Superior temporal gyrus (tissue), 1 donor: ENCODE measurements around the gene BCOR.
A peak's percentile ranks its signal among the peaks of the same experiment; 100 is the strongest.

Experiments
- DNase-seq: peaks from one replicate; pipeline ENCODE4 v3.0.0-alpha.2; 2016; ENCODE audit errors: extremely low spot score

BCOR gene

GRCh38 chrX:40097504-40098263 is at the start of gene BCOR:
Gene BCOR, minus strand, starts transcription at chrX:40097958. Its CDS starts 20,029 bp downstream, at chrX:40077929.
- DNase-seq, result peak; percentile 59

DNA sequence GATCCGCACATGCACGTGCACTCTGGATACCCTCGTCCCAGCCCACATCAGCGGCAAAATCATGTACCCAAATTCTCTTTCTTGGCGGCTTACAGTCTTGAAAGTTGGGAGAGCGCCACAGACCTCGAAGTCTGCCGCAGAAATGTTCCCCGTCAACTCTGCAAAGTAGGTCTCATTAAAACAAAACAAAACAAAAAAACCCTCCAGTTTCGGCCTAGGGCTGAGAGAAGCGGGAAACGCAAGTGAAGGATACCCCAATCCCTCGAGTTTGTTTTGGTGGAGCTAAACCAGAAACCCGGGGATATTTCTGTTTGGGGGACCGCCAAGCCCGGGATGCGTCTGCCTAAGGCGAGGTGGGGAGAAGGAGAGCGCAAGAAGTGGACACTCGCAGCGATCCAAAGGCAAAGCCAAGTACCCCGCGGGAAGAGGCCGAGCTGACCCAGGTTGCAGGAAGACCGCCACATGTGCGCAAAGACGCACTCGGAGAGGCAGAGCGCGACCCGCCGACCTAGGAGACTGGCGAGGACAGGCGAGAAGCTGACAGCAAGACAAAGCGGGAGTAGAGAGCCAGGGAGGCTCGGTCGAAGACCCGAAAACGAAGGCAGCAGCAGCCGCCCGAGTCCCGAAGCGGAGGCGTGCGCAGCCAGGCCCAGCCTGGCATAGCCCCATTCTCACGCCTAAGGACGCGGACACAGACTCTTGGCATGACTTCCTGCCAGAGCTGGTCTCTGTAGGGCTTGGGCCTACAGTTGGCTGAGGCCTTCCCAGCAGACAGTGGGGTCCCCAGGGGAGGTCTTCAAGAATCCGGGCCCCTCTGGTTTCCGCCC is 49.6 kb upstream of the BCOR start:
- no peak for DNase-seq

DNA sequence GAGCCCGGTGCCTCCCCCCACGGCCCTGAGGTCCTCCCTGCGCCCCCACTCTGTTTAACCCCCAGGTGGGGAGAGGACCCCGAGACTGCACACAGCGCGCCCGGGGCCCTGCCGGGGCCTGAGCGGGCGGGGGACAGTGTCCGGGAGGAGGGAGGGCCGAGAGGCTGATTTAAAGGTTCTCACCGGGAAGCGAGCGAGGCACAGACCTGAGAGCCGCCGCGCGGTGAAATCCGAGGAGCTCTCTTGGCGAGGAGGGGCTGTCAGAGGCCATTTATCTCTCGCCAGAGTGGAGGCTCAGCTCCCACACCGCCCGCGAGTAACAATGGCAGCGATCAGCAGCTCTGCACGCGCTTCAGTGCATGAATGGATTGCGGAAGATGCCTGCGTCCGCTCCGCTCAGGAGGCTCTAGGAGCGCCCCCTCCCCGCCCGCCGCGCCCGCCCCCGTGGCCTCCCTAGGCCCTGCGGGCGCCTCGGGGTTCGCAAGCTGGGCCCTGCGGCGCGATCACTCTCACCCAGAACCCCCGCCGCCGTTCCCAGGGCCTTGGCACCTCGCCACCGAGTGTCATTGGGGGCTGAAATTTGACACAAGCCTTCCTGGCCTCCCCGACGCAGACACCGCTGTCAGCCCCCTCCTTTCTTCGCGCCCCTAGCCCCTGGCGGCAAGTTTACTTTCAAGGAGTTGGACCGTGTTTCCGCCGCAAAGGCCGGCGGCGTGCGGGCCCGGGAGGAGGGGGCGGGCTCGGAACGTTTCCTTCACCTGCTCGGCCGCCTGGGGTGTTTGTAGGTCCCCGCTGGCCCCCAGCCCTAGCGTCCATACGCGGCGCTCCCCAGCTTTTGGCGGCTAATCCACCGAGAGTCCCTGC is 48.7 kb upstream of the BCOR start:
- DNase-seq, result no peak

DNA sequence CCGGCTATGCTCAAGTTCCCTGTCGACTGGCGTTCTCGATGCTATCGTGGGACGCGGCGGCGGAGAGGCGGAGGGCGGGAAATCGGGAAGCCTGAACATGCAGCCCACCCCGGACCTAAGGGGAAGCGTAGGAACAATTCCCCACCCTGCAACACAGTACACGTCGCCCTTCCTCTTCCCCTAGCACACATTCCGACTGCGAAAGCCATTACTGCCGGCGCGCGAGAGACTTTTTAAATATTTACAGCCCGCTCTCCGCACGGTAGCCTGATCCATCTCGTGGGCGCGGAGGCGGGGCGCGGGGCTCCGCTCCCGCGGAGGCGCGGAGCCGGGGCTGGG is 48.1 kb upstream of the BCOR start:
- no peak for DNase-seq

GRCh38 chrX:40145001-40145922 is 47.5 kb upstream of the BCOR start:
- no peak for DNase-seq

DNA sequence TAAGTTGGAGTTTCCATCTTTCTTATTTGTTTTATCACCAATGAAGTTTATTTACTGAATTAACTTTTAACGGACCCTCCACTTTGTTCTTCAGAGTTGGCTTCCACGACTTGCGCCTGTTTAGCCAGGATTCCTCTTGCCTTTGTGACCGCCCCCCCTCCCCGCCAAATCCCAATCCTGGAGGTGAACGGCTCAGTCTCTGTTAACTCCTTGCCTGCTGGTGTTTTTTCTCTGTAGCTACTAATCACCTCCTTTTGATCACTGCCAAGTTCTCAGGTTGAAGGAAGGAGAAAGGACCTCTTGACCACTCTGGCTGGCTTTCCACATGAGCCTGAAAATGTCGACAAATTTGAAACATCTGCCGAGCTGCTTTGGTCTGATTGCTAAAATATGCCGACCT is 46.8 kb upstream of the BCOR start:
- no peak for DNase-seq

- DNase-seq, result no peak
These were observed 46.2 kb upstream of the BCOR start for GRCh38 chrX:40143987-40144386.

- DNase-seq, result no peak
These were observed 45.2 kb upstream of the BCOR start for GRCh38 chrX:40143001-40143400.

- no peak for DNase-seq
These were observed 44.7 kb upstream of the BCOR start for GRCh38 chrX:40142417-40142816.

GRCh38 chrX:40140706-40141499 is 43.1 kb upstream of the BCOR start:
- DNase-seq, result no peak

DNA sequence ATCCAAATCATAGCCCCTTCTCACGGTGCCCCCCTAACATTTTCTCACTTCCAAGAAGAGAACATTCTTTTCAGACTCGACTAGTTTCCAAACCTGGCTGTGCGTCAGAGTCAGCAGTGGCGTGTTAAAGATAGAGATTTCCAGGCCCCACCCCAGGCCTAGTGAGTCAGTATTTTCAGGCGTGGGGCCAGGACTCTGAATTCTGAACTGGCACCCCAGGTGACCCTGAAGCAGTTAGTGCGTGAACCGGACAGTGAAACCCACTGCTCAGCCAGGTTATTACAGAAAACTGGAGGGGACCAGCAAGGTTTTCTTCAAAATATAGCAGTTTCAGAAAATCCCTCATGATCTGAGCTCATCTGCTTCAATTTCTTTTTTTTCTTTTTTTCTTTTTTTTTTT is 35.0 kb upstream of the BCOR start:
- DNase-seq, result no peak

DNA sequence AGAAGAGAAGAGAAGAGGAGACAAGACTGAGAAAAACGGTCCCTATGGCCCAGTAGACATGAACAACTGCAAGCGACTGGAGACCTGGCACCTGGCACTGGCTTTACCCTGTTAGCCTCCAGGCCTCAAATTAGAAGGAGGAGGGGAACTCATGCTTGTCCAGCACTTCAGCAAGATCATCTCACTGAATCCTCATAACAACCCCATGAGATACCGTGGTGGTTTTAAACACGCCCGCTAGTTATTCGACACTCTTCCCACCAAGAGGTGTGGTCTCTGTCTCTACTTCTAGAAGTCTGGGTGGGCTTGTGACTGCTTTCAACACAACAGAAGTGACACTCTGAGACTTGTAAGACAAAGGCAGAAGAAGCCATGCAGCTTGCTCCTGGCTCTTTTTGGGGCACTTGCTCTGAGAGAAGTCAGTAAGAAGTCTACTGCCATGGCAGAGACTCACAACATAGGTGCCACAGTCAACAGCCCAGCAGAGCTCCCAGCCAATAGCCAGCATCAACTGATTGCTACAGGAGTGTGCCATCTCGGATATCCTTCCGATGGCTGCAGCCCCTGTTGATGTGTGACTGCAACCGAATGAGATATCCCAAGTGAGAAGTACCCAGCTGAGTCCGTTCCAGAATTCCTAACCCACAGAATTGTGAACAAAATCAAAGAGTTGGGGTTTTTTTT is 34.0 kb upstream of the BCOR start:
- DNase-seq, result no peak

DNA sequence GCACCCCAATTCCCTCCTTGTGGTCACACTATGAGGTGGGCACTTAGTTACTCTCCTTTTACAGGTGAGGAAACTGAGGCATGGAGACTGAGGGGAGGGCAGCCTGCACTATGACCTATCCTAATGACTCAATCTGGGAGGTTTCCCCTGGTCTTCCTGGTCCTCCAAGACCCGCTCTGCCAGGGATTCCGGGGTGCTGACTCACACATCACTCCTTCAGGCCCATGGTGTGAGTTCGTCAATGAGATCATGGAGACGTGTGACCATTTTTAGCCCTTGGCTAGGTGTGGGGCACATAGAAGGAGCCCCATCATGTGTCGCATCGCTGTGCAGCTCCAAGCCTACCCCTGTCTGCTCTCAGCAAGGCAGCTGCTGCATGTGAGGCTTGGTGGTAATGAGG is 32.4 kb upstream of the BCOR start:
- no peak for DNase-seq

DNA sequence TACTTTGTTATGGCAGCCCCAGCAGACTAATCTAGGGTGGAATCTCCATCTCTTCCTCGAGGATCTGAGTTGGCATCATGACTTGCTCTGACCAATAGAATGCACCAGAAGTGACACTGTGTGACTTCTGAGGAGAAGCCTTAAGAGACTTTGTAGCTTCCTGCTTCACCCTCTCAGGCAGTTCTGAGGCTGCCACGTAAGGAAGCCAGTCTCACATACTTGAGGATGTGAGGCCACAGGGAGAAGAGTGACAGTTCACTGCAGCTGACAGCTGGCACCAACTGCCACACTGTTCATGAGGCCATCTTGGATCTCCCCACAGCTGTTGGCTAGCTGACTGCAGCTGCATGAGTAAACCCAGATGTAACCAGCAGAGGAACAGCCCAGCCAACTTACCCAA is 29.3 kb upstream of the BCOR start:
- DNase-seq, result no peak

- DNase-seq, result no peak
These were observed 24.7 kb upstream of the BCOR start for GRCh38 chrX:40122487-40122886.

DNA sequence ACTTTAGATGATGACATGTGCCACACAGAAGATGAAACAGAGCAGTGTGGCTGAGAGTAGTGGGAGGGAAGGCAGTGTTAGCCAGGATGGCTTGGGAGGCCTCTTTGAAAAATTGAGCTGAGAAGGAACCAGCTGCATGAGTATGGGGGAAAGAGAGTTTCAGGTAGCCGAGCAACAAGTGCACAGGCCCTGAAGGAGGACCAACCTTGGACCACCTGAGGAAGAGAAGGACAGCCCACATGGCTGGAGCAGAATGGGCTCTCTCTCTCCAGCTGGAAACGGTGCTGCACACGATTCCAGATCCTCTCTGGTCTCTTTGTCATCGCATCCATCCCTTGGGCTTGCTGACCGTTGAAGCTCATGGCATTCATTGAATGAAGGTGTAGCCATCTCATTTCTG is 23.9 kb upstream of the BCOR start:
- DNase-seq, result no peak

DNA sequence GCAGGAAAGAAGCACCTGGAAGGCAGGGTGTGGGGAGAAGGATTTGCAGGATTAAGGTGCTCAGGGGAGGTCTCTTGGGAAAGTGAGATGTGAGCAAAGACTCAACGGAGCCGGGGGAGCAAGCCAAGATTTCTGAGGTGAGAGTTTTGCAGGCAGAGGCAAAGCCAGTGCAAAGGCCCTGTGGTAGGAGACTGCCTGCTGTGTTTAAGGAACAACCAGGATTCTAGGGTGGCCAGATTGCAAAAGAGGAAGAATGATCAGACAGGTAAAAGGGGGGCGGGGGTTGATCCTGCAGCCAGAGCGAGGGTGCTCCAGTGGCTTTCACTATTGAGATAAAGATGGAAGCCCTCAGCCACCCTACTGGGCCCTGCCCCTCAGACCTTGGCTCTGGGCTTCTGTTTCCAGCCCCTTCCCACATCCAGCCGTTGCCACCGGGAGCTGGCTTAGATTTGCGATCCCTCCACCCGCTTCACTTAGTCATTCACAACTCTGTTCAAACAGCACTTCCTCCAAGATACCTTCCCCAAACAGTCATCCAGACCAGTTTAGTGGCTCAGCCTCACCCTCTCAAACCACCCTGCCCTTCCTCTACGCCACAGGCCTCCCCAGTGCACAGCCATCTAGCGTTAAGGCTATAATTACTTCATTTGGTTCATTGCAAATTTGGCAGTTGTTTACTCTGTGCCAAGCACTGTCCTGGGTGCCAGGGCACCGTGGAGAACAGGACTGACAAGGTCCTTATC is 23.3 kb upstream of the BCOR start:
- DNase-seq, result no peak

- DNase-seq, result no peak
These were observed 20.0 kb upstream of the BCOR start for GRCh38 chrX:40117715-40118285.

GRCh38 chrX:40116925-40117324 is 19.2 kb upstream of the BCOR start:
- DNase-seq, result no peak
